GM23248 (cell line): Measurements from ENCODE around the gene RBM38.

Source experiments
- EZH2 ChIP-seq: fragments of 200-600 bp; sonication (generic); IDR thresholded peaks from 2 replicates; pipeline ENCODE4 v1.6.1; 2018; ENCODE audit warnings: antibody characterized with exemption, mild to moderate bottlenecking; ENCODE audit not compliant: insufficient read depth, poor library complexity, severe bottlenecking
- EZH2phosphoT487 ChIP-seq: fragments of 200-600 bp; sonication (generic); IDR thresholded peaks from 2 replicates; pipeline ENCODE4 v1.6.1; 2018; ENCODE audit warnings: antibody characterized with exemption, moderate library complexity, mild to moderate bottlenecking, low read depth; ENCODE audit not compliant: insufficient read depth

- TF ChIP-seq EZH2phosphoT487 (no peak), EZH2 (no peak)
Observed at GRCh38 chr20:57429159-57429496, 37.9 kb downstream of the RBM38 start.
